A673 (cell line): ENCODE data around the gene SIRPA. TPM values are rescaled to one million over a fixed set of nuclear protein-coding genes. Genes with fewer than 3 reads are reported as not detected.

Experiments
- BruUV-seq: library from RNA; stranded (reverse); fragments of 400-500 nt; replicated peaks from 2 replicates; lab custom pipeline; 2021; lab: Mats Ljungman, UMichigan
- CTCF ChIA-PET: fragments of 300-600 bp; sonication (Branson Sonifier 250); formaldehyde crosslinking; loops from one replicate; lab custom pipeline; 2022; ENCODE audit warnings: antibody characterized with exemption; lab: Charles Lee
- POLR2A ChIA-PET: fragments of 300-600 bp; sonication (Branson Sonifier 250); formaldehyde crosslinking; loops from one replicate; lab custom pipeline; 2022; ENCODE audit warnings: antibody characterized with exemption; ENCODE audit not compliant: low non-redundant PET; lab: Charles Lee
- DNase-seq: peaks from one replicate; pipeline ENCODE4 v3.0.0-alpha.2; 2015; ENCODE audit warnings: low spot score
- H3K27ac ChIP-seq: fragments of 200-600 bp; sonication (generic); 2 replicates; pipeline ENCODE4 v1.5.1; 2016; ENCODE audit warnings: mixed run types, low read depth, mild to moderate bottlenecking, mixed read lengths, antibody characterized with exemption, low read length; ENCODE audit not compliant: poor library complexity, severe bottlenecking
- H3K27me3 ChIP-seq: fragments of 200-600 bp; sonication (generic); replicated peaks from 2 replicates; pipeline ENCODE4 v1.6.1; 2017; ENCODE audit warnings: mixed run types, low read depth, mild to moderate bottlenecking, mixed read lengths, antibody characterized with exemption, low read length; ENCODE audit not compliant: insufficient read depth, poor library complexity
- H3K36me3 ChIP-seq: fragments of 200-600 bp; sonication (generic); 2 replicates; pipeline ENCODE4 v1.6.1; 2016; ENCODE audit warnings: mixed run types, mild to moderate bottlenecking, mixed read lengths, antibody characterized with exemption, low read length; ENCODE audit not compliant: insufficient read depth, poor library complexity, severe bottlenecking
- H3K4me1 ChIP-seq: fragments of 200-600 bp; sonication (generic); 2 replicates; pipeline ENCODE4 v1.6.1; 2017; ENCODE audit warnings: mixed run types, mild to moderate bottlenecking, mixed read lengths, antibody characterized with exemption, low read length; ENCODE audit not compliant: insufficient read depth, poor library complexity, severe bottlenecking
- H3K4me3 ChIP-seq: fragments of 200-600 bp; sonication (generic); 2 replicates; pipeline ENCODE4 v1.5.1; 2016; ENCODE audit warnings: low read depth, mixed run types, mild to moderate bottlenecking, mixed read lengths, low read length; ENCODE audit not compliant: poor library complexity, severe bottlenecking
- H3K9me3 ChIP-seq: fragments of 200-600 bp; sonication (generic); 2 replicates; pipeline ENCODE4 v1.6.1; 2016; ENCODE audit warnings: mixed run types, low read depth, mild to moderate bottlenecking, mixed read lengths, antibody characterized with exemption, low read length; ENCODE audit not compliant: poor library complexity, severe bottlenecking
- EZH2 ChIP-seq: fragments of 200-600 bp; sonication (generic); IDR thresholded peaks from 2 replicates; pipeline ENCODE4 v1.6.1; 2017; ENCODE audit warnings: borderline replicate concordance, low read depth, mild to moderate bottlenecking, mixed read lengths, antibody characterized with exemption, low read length; ENCODE audit not compliant: poor library complexity, severe bottlenecking
- intact Hi-C: fragments of 100-400 bp; cut with micrococcal nuclease; formaldehyde crosslinking; loops from one replicate; pipeline ENCODE4 v1.10.0; 2022; ENCODE audit not compliant: unreplicated experiment
- total RNA-seq: library from RNA; stranded (reverse); gene quantifications from 2 replicates; pipeline ENCODE4 v1.2.3, GENCODE V29; 2021
- TF ChIP-seq, protein P1 (sequence below): fragments of 300-800, 200-600 bp; sonication (generic); conservative IDR thresholded peaks from 2 replicates; pipeline ENCODE4 v1.5.1; 2017; ENCODE audit warnings: low read depth, mild to moderate bottlenecking, antibody characterized with exemption, low read length, moderate library complexity, mixed read lengths

The SIRPA gene
- total RNA-seq, 1 experiment from 2014 or later = 81.0 TPM

DNA sequence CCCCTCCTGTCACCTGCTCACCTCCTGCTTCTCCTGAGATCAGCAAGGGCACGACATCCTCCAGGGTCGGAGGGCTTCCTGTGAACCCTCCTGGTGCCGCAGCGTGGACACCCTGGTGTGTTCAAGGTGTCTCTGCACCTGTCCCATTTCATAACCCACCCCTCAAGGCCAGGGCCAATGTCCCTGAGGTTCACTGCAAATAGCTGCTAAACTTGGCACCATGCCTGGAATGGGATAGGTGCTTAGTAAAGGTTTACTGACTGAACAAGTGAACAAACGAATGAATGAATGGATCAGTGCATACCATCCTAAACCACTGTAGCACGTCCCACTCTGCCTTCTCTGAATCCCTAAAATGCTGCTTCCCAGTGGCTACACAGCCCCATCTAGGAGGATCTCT is 35.0 kb downstream of the SIRPA start:
- TF ChIP-seq, protein P1, sequence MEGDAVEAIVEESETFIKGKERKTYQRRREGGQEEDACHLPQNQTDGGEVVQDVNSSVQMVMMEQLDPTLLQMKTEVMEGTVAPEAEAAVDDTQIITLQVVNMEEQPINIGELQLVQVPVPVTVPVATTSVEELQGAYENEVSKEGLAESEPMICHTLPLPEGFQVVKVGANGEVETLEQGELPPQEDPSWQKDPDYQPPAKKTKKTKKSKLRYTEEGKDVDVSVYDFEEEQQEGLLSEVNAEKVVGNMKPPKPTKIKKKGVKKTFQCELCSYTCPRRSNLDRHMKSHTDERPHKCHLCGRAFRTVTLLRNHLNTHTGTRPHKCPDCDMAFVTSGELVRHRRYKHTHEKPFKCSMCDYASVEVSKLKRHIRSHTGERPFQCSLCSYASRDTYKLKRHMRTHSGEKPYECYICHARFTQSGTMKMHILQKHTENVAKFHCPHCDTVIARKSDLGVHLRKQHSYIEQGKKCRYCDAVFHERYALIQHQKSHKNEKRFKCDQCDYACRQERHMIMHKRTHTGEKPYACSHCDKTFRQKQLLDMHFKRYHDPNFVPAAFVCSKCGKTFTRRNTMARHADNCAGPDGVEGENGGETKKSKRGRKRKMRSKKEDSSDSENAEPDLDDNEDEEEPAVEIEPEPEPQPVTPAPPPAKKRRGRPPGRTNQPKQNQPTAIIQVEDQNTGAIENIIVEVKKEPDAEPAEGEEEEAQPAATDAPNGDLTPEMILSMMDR = no peak
- no peak for TF ChIP-seq EZH2

DNA sequence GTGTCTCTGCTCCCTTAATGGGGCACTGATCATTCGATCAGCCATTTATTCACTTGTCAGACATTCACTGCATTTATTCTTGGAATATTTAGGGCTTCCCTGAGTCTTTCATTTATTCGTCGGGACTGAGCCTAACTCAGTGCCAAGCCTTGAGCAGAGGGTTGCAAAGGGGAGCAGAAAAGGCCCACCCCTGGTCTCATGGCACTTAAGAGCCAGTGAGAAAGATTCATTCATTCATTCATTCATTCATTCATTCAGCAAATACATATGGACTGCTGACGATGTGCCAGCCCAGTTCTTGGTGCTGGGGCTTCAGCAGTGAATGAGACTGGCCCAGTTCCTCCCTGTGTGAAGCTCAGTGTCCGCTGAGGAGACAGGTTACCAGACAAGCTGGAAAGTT is 36.6 kb downstream of the SIRPA start:
- CTCF ChIA-PET = no interaction called here
- TF ChIP-seq EZH2 = no peak
- TF ChIP-seq, protein P1 = no peak

More for the DNA sequence above, 35.0 kb downstream of the SIRPA start:
- DNase-seq = no peak
- Histone ChIP-seq H3K36me3 (peaks cover 37% of the 10 kb centered on the region), H3K4me1 (peaks cover 13% of the 10 kb centered on the region), H3K27me3 (no peaks in the 10 kb centered on the region), H3K4me3 (no peak overlapping the region), H3K9me3 (no peaks in the 10 kb centered on the region), H3K27ac (no peak overlapping the region)
- ChIA-PET POLR2A (no interaction called here), CTCF (no interaction called here)
- no TSS peak for BruUV-seq
- intact Hi-C loops = no loop called here

DNA sequence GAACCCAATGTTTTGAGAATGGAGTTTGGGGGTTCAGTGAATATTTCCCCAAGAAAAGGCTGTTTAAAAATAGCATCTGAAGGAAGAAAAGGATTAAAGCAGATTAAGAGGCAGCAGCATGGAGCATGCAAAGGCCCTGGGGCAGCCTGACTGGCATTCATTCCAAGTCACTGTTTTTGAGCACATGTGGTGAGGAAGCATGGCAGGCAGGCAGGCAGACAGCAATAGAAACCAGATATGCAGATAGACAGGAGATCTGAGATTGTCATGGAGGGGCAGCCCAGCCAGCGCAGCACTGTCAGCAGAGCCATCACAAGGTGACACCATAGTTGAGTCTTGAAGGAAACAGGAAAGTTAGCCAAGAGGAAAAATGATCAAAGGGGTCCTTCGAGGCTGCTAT is 37.8 kb downstream of the SIRPA start:
- no TSS peak for BruUV-seq
- H3K36me3 ChIP-seq = peaks cover 43% of the 10 kb centered on the region
- H3K27me3 ChIP-seq = no peaks in the 10 kb centered on the region
- no peak overlapping the region for H3K4me3 ChIP-seq
- H3K4me1 ChIP-seq = peaks cover 13% of the 10 kb centered on the region
- TF ChIP-seq, protein P1 = no peak
- no peak for TF ChIP-seq EZH2
- ChIA-PET CTCF (no interaction called here), POLR2A (no interaction called here)
- H3K9me3 ChIP-seq = no peaks in the 10 kb centered on the region
- H3K27ac ChIP-seq = no peak overlapping the region
- intact Hi-C loops = no loop called here
- DNase-seq = no peak

More for the DNA sequence above, 36.6 kb downstream of the SIRPA start:
- no peaks in the 10 kb centered on the region for H3K9me3 ChIP-seq
- no TSS peak for BruUV-seq
- peaks cover 40% of the 10 kb centered on the region for H3K36me3 ChIP-seq
- H3K27ac ChIP-seq = no peak overlapping the region
- no peaks in the 10 kb centered on the region for H3K27me3 ChIP-seq
- POLR2A ChIA-PET = no interaction called here
- intact Hi-C loops = no loop called here
- H3K4me1 ChIP-seq = peaks cover 13% of the 10 kb centered on the region
- no peak for DNase-seq
- no peak overlapping the region for H3K4me3 ChIP-seq
